WTC11 (cell line): ENCODE results near the gene PQBP1.

Experiments used
- CTCF ChIP-seq: fragments of 200-600 bp; IDR thresholded peaks from 2 replicates; pipeline ENCODE4 v1.8.0; 2022; ENCODE audit warnings: antibody characterized with exemption
- E2F4 ChIP-seq: sonication (generic); formaldehyde crosslinking; IDR thresholded peaks from 2 replicates; pipeline ENCODE4 v1.8.1; 2022; ENCODE audit warnings: low read depth, mild to moderate bottlenecking, moderate library complexity, missing genetic modification reagents, borderline replicate concordance
- NFYB ChIP-seq: sonication (generic); formaldehyde crosslinking; conservative IDR thresholded peaks from 2 replicates; pipeline ENCODE4 v1.8.0; 2022; ENCODE audit warnings: low read depth, missing genetic modification reagents
- TP53 ChIP-seq: sonication (generic); formaldehyde crosslinking; IDR thresholded peaks from 2 replicates; pipeline ENCODE4 v1.8.1; 2023; ENCODE audit warnings: mild to moderate bottlenecking, missing genetic modification reagents
- ZNF671 ChIP-seq: fragments of 250-450 bp; sonication (Bioruptor Pico); IDR thresholded peaks from 2 replicates; pipeline ENCODE4 v1.8.0; 2021; ENCODE audit warnings: mild to moderate bottlenecking

DNA sequence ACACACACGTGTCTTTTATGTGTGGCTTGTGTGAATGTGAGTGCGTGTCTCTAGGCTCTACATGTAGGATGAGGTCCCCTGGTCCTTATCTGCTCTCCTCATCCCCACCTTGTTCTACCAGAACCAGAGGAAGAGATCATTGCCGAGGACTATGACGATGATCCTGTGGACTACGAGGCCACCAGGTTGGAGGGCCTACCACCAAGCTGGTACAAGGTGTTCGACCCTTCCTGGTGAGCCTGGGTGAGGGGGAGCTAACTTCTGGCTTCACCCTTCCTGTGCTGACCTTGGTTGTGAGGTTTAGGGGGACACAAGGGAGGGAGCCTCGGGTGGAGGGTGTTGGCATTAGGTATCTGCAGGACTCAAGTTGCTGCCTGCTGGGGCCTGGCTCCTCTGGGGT lies 3.3 kb downstream of the PQBP1 start:
- TF ChIP-seq CTCF (no peak), E2F4 (CRISPR knock-in tag) (no peak), NFYB (CRISPR knock-in tag) (no peak), ZNF671 (CRISPR knock-in tag) (no peak), TP53 (CRISPR knock-in tag) (no peak)
